HG03064 (cell line): ENCODE data around the gene KRT74.
"Not testable (repeated sequence)": the region's sequence is repeated elsewhere in the genome, so short reads cannot be mapped to it uniquely, and the experiment has no call there.

Experiments
- ATAC-seq: cut with Tn5 transposase; IDR thresholded peaks from one replicate; pipeline ENCODE4 v1.9.1; 2021; ENCODE audit warnings: low read depth; ENCODE audit not compliant: unreplicated experiment

Gene KRT74

DNA sequence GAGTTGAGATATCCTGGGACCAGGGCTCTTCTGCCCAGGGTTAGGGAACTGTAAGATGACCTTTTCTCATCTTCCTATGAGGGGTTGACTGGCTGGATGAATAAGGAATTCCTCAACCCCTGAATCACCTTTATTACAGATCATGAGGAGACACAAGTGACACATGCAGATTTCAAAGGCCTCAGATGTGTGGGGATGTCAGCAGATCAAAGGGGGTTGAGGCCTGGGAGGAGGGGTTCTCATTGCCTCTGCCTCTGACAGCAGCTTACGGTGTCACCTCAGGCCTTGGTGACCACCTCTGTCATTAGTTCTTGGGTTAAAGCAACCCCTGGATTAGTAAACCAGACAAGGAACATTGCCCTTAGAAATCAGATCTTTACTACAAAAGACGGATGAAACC, 29.7 kb upstream of the KRT74 start:
- ATAC-seq, result no peak

DNA sequence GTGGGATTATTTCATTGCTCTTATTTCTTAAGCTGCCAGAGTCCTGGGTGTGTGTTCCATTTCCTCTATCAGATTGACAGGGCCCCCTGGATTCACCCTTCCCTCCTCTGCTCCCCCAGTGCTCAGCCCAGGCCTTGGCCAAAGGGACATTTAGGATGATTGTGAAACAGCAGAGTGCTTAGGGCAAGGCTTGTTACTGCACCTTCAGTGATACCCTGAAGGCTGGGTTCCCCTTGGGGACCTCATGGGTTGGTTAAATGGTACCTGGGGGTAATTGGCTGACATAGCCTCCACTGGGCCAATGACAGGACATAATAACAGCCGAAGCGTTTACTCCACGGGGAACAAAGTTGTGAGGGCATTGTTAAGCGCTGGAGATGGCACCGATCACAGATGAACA, 28.9 kb upstream of the KRT74 start:
- no peak for ATAC-seq

DNA sequence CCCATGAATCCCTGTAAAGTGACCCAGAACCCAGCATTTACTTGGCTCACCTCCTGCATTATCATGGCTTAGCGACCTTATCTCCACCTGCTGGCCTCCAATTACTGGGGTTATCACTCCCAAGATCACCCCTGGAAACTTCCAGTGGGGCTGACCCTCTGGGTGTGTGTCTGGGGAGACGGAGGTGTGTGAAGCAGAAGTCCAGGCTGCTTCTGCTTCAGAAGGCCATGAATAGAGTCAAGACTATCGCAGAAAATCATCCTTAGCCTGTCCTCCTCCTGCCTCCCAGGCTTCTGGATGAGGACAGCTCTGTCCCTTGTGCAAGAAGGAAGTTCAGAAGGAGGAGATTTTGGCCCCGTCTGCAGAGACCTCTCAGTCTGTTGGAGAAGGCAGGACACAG, 28.0 kb upstream of the KRT74 start:
- no peak for ATAC-seq

DNA sequence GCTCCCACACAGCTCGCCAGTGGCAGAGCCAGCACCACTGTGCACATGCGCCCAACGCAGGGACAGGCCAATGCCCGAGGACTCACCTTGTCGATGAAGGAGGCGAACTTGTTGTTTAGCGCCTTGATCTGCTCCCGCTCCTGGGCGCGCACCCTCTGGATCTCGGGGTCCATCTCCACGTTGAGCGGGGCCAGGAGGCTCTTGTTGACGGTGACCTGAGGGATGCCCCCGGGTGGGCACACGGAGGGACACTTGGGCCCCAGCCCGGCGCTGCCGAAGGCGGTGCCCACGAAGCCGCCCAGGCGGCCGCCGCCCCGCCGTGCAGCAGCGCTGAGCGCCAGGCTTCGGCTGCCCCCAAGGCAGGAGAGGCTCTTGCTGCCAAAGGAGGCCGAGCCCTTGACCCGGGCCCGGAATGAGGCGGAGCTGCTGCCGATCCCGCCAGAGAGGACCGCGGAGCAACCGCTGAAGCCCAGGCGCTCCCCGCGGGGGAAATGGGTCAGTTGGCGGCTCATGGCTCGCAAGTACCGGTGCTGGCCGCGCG, 27.4 kb upstream of the KRT74 start, which contains the start of gene KRT72:
Gene KRT72, minus strand, starts transcription at position 523 of the 541 bp plus-strand sequence. Its CDS starts 11 bp downstream, at position 512.
- no peak for ATAC-seq

DNA sequence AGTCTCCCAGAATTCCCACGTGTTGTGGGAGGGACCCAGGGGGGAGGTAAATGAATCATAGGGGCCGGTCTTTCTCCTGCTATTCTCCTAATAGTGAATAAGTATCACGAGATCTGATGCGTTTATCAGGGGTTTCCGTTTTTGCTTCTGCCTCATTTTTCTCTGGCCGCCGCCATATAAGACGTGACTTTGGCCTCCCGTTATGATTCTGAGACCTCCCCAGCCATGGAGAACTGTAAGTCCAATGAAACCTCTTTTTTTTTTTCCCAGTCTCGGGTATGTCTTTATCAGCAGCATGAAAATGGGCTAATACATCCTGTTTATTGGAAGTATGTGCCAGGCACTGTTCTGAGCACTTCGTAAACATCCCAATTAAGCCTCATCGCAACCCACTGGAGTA, 26.8 kb upstream of the KRT74 start:
- no peak for ATAC-seq

DNA sequence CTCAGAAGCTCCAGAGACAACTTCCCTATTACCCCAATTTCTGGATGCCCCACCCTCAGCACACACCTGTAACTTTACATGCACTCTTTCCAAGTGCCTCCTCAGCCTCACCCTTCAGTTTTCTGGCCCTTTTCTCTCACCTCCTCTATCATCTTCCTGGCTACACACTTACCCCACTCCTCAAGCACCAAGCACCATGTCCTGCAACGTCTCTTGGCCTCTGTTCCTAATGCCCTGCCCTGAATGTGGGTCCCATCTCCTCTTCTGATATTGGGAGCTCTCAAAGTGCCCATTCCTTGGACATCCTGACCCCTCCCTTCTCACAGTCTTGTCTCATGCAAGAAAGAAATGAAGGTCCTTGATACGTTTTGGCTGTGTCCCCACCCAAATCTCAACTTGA, 26.4 kb upstream of the KRT74 start:
- ATAC-seq, result no peak

DNA sequence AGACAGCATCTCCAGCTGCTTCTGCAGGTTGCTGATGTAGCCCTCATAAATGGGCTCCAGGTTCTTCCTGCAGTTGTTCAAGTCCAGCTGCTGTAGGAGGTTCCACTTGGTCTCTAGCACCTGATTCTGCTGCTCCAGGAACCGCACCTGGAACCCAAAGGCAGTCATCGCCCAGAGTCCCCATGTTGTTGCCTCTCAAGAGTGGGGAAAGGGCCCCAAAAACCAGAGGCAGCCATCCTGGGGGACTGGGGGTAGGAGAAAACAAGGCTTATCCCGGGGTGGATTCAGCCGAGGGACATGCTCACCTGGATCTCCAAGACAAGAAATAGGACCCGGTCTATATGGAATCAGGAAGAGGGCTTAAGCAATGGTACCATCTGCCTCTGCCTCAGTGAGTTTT, 25.3 kb upstream of the KRT74 start:
- ATAC-seq, result no peak

DNA sequence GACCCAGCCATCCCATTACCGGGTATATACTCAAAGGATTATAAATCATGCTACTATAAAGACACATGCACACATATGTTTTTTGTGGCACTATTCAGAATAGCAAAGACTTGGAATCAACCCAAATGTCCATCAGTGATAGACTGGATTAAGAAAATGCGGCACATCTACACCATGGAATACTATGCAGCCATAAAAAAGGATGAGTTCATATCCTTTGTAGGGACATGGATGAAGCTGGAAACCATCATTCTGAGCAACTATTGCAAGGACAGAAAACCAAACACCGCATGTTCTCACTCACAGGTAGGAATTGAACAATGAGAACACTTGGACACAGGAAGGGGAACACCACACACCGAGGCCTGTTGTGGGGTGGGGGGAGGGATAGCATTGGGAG, 20.6 kb upstream of the KRT74 start:
- ATAC-seq, result not testable (repeated sequence)

DNA sequence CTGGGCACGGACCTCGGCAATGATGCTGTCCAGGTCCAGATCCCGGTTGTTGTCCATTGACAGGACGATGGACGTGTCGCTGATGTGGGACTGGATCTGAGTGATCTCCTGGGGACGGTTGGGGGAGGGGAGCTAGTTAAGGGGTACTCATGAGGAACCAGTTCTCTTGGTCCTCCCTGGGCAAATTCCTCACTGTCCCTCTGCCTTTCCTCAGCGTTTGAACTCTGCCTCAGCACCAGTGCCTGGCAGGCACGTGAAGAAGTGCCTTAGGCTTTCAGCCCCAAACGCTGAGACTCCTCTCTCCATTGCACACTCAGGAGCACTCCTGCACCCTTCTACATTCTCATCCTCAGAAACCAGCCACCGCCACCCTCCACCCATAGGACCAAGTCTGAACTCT, 17.9 kb upstream of the KRT74 start:
- no peak for ATAC-seq

DNA sequence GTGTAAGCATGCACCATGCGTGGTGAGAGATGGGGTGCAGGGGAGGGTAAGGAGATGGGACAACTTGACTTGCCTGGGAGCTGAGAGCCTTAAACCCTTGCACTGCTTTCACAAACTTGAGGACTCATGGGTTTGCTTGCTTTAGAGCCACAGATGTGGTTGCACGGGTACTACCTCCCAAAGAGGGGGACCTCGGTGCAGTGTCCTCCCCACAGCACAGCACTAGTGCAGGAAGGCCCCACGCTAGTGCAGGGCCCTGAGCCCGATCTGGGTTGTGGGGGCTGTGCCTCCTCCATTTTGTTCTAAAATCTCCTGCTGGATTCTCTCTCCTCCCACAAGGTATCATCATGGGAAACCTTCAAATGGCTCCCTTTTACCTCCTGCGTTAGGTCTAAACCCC, 16.4 kb upstream of the KRT74 start:
- ATAC-seq, result no peak

DNA sequence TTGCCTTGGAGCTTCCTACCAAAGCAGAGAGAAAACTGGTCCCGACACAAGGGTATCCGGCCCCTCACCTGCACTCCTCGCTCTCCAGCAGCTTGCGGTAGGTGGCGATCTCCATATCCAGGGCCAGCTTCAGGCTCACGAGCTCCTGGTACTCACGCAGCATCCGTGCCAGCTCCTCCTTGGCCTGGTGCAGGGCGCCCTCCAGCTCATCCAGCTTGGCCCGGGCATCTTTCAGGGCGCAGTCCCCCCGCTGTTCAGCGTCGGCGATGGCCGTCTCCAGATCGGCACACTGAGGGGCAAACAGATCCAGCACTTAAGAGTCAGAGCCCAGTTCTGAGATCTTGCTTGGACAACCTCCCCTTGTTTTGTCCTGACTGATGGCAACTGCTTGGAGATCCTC, 13.9 kb upstream of the KRT74 start:
- ATAC-seq, result no peak

DNA sequence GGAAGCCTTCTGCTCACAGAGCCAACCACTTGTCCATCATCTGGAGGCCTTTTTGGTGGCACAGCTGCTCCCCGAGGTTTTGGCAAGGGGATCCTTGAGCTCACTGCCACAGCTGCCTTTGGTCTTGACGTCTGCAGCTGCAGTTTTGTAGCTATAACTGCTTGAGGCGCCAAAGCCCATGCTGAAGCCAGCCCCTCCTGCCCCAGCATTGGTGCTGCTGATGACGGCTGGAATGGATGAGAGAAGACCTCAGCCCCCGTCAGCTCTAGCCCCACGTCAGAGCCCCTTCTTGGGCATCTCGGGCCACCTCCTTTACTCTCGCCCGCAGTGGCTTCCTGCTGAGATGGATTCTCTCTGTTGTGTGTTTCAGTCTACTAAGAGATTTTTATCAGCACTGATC, 12.3 kb upstream of the KRT74 start:
- ATAC-seq, result no peak

DNA sequence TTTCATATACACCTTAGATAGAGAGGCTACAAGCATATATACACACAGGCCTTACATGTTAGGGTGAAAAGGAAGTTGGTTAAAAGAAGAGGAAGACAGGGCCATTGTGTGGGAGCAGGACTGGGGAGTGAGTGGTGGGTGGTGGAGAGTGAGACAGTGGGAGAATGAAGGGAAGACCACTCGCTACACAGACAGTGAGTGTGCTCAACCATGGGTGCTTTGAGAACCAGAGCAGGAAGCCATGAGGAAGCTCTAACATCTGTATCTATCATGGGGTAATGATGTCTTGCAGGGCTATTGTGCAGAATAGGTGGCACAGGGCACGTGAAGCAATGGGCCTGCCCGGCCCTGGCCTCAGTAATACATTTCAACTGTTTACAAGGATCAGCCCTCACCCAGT, 11.4 kb upstream of the KRT74 start:
- no peak for ATAC-seq

DNA sequence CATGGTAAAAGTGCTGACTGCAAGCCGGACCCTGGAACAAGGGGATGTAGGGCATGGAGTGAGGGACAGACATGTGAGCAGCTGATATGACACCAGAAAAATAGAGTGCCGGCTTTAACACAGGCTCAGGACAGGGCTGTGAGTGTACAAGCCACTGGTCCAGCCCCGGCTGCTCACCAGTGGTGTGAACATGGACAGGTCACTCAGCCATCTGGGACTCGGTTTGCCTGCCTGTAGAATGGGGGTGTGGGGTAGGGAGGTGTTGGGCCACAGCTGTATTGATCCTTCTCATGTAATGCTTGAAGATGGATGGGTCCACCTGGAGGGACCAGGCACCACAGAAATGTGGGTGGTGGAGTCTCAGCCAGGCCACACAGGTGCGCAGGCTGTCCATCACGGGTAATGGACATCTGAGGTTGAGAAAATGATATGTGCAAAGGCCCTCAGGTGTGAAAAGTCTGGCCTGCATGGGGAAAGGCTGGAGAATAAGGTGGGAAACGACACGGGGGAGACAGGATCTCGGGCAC, 10.6 kb upstream of the KRT74 start:
- no peak for ATAC-seq

DNA sequence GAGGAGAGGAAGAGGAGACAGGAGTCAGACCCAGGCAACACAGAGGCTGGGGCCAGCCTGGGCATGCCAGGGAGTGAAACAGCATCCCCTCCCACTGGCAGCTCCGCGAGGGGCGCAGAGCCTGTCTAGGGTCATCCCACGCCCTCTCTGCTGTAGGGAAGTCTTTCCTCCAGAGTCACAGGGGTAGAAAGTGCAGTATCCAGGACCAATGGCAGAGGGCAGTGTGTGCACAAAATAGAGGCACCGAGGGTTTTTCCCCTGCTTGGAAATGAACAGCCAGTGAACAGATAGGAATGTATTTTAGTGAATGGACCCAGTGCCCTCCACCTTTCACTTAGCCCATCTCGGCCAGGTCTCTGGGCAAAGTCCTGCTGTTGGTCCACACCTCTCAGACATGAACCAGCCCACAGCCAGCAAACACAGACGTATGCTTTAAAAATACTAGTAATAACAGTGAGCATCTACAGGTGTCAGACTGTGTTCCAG, 9.4 kb upstream of the KRT74 start:
- no peak for ATAC-seq

DNA sequence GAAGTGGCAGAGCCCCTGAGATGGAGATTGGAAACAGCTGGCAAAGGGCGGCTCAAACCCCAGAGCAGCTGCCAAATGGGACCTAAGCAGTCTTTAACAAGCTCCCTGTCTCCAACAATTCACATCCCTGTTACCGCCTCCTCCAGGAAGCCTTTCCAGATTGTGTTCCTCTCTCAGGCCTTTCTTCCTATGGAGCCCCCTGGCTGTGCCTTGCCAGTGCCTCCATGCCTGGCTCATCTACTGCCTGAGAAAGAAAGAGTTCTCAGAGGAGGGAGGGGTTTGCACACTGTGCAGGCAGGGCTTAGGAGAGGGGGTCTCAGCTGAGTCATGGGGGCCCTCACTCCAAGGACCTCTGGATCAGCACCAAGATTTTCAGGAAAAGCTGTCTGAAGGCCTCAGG, 8.8 kb upstream of the KRT74 start:
- ATAC-seq, result no peak

DNA sequence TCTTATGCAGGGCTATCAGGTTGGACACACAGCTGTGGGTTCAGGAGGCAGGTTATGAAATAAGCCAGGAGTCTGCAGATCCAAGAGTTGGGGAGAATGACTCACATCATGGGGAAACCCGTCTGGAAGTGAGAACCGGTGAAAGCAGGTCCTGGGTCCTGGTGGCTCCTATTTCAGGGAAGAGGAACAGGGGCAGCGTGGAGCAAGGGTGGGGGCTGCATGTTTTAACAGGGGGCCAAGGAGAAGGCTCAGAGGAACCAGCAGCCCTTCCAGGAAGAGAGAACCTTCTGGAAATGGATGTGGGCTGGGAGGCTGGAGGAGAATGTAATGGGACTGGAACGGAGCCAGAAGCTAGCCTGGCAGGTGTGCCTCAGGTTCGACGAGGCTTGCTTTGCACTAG, 7.8 kb upstream of the KRT74 start:
- no peak for ATAC-seq

DNA sequence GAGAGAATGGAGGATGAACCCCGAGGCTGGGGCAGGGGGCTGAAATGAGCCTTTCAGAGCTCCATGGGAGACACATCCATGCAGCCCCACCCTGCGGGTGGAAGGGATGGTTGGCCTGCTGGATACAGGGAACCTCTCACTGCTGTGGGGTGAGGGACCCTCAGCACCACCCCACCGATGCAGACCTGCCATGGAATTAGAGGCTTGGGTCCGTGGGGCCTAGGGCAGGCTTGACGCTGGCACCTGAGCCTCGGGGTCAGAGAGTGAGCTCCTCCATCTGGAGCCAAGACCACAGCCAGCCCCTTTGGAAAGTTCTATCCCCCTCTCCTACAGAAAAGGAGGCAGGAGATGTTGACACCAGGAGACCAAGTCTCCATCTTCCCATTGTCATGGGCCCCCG, 7.4 kb upstream of the KRT74 start:
- no peak for ATAC-seq

DNA sequence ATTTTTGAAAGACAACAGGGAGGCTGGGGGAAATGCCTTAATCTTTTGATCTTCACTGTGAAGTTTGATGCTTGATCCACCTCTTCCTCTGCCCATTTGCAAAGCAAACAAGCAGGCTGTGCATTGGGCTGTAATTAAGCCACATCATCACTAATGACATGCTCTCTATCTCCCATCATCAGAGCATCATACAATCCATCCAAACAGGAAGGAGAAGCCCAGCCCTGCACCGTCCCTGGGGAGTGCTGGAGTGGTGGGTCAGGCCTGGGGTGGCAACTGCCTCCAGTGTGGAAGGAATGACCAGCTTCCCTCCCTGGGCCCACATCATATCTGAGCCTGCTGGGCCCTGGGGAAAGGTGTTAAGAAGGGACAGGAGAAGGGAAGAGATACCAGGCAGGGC, 6.9 kb upstream of the KRT74 start:
- ATAC-seq, result no peak

DNA sequence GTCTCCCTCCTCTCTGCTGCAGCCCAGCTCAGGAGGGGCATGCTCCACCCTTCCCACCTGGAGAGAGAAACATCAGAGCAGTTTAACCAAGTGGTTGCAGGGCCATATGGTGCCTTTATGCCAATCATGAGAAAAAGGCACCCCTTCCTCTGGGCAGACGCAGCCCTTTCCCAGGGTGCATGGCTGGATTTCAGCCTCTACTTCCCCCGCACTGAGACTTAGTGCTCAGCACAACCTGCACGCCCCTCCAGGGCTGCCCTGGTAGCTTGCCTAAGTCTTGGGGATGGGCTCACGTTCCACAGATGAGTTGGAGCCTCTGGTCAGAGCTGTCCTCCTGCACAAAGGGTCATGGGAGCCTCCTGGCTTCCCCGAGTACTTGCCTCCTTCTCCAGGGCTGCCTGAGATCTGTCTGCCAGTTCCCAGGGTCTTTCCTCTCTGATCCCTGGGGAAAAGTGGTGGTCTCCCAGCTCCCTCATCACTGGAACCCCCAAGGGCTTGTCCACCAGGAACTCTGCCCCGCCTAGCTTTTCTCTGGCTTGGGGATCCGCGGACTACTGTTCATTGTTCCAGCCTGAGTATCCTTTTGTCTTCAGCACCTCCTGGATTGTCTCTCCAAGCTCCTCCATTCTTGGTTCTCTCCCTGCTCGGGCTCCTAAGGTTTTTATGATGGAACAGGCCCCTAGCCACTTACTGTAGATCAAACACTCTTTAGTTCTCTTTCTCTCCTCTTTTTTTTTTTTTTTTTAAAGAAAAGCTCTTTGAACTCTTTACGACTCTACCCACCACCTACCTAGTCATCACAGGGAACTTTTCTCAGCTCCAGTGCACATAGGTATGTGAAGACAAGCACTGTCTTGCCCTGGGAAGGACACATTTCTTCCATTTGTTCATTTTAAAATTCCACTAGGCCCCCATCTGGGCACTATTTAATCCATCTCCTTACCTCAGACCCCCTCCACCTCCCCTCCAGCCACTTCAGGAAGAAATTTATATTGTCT, 6.1 kb upstream of the KRT74 start:
- ATAC-seq, result no peak

DNA sequence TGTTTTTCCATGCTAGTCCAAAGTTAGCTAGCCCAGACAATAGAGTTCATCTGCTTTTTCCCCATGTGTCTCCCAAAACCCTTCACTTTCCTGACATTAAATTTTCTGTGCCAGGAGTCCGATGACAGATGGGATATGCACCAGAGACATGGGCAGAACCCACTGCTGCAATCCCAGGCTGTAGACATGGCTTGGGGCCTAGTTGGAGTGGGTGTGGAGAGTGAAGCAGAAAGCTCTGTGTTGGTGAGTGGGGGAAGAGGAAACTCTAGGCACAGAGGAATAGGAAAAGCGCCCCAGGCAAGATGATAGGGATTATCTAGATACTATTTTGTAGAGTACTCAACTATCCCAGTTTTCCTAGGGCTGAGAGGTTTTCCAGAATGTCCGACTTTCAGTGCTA, 4.8 kb upstream of the KRT74 start:
- ATAC-seq, result no peak

DNA sequence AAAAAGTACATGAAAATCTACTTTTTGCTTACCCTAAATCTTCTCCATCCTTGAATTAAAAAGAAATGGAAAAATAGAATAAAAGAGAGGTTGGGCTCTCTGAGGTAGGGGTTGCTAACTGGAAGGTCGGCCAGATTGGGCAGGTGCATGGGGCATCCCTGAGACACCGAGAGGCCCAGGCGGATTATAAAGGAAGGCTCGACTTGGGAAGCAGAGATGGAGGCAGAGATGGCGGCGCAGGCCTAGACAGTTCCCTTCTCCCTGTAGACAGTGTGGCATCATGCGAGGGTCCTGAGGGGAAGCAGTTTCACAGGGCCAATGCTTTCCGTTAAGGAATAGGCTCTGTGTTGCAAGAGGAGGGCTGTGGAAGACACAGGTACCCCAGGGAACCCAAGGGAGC, 3.7 kb upstream of the KRT74 start:
- ATAC-seq, result no peak
